GM19043 (cell line): Measurements from ENCODE around the gene ANXA4.

Experiments used
- ATAC-seq: cut with Tn5 transposase; IDR thresholded peaks from one replicate; pipeline ENCODE4 v1.9.1; 2021; ENCODE audit warnings: low read depth; ENCODE audit not compliant: unreplicated experiment

The ANXA4 gene

DNA sequence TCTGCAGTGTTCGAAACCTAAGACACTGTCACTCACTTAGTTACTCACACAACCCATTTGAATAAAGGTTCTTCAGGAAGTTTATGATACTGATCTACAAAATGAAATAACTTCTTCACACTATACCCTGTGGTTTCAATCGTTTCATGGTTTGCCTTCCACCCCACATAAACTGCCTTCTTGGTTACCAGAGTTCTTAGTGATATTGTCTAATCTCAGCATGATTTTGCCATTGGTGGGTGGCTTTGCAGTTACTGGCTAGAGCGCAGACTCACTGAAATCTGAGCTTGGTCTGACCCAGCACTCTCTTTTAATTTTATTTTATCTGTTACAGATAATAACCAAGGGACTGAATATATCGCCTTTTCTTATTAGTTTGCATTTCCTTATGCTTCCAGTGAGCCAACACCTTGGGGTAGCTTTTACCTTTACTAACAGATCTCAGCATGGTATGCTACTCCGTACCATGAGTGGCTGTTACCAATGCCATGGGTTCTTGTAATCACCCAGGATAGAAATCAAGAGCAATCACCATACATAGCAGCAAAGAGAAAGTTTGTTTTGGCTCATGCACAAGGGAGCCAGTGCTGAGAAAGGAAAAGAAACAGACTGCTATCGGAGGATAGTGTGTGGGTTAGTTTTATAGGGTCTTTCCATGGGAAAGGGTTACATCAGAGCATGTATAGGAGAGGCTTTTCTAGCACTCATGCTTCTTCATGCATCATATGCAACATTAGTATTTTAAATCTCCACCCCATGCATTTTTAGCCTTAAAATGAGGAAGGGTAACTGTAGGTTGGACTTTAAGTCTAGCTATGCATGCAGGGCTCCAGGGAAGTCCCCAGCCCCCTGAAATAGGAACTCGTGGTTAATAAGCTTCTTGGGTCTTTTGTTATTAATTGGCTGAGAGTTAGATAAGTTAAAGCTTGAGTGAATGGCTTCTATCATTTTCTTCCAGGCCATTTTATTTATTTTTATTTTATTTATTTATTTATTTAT is 33.3 kb downstream of the ANXA4 start:
- ATAC-seq: peak; percentile 45

DNA sequence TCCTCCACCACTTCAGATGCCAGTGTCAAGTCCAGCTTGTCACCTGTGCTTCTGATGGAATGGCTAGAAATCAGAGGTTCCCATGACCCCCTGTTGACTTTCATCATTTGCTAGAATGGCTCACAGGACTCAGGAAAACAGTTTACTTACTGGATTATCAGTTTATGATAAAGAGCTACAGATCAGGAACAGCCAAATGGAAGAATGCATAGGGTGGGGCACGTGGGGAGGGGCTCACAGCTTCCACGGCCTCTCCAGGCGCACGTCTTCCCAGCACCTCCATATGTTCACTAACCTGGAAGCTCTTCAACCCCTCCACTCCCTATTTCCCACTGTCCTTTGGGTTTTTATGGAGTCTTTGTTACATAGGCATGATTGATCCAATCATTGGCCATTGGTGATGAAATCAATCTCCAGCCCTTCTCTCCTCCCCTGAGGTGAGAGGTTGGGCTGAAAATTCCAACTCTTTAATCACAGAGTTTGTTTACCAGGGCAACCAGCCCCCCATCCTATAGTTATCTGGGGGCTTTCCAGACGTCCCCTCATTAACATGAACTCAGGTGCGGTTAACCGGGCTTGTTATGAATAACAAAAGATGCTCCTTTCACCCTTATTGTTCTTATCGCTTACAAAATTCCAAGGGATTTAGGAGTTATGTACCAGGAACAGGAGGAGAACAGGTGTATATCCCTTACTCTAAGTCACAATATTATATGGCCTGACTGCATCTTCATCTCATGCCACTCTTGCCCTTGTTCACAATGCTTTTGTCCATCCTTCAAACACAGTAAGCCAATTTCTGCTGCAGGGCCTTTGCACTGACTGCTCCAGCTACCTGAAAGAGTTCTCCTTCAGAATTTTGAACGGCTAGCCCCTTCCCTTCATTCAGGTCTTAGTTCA is 35.2 kb downstream of the ANXA4 start:
- no peak for ATAC-seq

DNA sequence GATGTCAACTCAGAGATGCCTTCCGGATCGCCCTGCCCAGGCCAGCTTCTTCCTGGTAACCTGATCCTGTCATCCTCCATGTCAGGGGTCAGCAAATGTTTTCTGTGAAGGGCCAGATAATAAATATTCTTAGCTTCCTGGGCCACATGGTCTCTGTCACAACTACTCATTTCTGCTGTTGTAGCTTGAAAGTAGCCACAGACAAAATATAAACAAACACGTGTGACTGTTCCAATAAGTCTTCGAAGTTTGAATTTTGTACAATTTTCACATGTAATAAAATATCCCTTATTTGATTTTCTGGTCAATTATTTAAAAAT is 35.8 kb downstream of the ANXA4 start:
- no peak for ATAC-seq

DNA sequence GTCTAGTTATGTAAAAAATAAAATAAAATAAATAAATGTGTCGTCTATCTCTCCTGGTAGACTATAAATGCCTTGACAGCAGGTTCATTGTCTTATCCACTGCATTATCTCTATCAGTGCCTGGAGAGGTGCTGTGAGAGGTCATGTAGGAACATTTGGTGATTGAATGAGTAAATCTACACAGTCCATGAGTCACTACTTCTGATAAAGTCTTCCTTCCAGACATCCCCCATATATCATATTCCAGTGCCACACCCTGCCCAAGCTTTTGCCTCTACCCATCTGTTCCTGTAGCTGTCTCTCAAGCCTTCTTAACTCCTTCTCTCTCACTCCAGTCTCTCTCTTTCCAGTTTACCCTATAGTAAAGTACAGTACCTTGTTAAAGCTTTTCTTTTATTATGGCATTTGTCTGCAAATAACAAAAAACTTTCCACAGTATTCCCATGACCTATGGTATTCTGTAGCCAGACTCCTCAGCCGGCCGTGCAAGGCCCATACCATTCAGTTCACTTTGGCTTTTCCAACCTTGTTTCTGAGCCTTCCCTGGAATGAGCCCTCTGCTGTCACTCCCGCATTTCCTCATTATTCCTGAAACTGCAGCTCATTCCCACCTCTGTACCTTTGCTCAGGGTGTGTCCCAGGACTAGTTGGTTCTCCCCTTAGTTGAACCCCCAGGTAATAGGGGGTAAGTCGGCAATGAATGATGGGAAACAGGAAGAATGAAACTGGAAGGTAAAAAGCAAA is 37.5 kb downstream of the ANXA4 start:
- ATAC-seq: no peak

DNA sequence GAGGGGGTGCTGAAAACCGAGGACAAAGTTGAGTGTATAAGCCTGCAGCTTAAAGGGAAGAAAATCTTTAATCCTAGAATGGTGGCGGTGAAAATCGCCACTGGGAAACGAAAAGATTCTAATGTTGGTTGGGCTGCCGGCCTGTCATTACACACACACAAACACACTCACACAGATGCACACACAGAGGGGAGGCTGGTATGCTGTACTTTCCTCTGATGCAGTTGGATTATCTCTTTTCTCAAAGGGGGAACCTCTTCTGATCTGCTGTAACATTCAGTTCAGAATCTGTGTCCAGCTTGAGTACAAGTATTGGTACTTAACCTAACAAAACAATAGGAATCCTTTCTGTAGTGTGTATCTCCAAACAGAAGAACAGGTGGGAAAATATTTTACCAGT is 39.0 kb downstream of the ANXA4 start:
- no peak for ATAC-seq

DNA sequence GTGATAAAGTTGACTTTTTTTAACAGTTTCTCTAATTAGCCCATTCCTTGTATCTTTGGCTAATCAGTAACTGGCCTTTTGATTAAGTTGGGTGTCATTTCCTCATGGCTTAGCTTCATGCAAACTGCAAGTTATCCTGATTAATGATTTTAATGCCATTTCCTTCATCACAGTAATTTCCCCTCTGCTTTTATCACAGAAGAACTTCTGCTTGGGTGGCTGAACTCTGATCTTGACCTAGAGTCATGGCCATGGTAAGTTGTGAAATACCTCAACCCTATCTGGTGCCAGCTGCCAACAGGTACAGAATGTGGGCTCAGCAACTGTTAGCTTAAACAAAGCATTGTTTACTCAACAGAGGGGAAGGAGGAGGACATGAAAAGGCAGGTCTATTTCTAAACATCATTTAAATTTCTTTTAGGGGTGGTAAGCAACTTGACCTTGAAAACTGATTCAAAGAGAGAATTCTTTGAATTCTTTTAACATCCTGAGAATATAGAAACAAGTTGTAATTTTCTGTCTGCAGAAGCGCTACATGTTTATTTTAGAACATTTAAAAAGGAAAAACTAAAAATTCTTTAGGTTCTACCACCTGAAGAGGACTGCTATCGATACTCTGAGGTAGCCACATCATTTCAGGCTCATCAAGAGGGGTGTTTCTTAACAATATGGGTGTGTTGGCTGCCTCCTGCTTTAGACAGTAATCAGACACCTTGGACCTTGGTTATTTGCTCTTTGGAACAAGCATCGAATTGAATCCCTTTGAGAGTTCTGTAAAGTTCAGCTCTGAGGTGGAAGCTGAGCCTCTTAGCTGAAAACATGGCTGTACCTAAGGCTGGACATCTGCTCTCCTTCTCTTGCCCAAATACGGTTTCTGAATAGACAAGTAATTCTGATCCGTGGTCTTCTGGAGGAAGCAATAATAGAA is 39.7 kb downstream of the ANXA4 start:
- ATAC-seq: no peak

DNA sequence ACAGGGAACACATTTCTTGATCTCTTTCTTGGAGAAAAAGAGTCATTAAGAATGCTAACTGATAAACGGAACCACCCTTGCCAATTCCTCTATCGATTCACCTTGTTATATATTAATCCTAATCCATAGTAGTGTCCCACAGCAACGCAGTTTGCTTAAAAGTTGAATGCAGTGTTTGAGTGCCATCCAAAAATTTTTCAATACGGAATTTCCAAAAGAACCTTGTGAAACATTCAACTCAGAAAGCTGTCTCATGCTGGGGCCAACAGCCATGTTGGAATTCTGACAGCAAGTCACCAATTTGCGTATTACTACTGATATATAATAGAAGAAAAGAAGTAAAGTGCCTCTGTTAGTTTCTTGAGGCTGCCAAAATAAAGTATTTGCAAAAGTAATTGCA is 42.3 kb downstream of the ANXA4 start:
- ATAC-seq: no peak

DNA sequence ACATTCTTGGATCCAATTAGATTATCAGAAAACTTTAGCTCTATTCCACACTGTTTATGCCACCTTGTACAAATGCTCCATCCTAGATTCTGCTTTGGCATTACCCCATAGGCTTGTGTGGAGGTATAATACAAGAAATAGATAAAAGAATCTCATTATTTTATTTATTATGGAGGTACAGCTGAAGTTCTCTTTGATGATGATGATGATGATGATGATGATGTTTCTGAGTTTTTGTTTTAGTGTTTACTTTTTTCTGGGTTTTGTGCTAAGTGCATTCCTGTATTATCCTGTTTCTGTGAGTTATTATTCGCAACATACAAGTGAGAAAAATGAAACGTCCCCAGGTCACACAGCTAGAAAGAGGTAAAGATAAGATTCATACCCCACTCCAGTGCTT is 43.4 kb downstream of the ANXA4 start:
- ATAC-seq: no peak

DNA sequence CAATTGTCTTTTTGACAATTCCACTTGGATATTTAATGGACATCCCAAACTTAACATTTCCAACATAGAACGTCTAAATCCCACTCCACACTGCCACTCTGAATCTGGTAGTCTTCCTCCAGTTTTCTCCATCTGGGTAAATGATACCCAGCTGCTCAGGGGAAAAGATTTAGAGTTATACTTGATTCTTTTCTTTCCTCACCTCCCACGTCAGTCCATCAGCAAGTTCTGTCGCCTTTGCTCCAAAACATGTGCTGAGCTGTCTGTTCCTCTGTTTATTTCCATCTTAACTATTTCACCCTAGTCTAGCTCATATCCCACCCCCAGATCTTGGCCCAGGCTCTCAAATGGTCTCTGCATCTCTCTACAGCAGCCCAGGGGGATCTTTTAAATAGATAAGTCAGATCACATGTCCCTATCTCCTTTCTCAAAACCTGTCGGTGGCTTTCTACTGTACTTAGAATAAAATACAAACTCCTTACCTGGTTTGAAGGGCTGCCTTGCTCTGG is 44.2 kb downstream of the ANXA4 start:
- ATAC-seq: no peak

DNA sequence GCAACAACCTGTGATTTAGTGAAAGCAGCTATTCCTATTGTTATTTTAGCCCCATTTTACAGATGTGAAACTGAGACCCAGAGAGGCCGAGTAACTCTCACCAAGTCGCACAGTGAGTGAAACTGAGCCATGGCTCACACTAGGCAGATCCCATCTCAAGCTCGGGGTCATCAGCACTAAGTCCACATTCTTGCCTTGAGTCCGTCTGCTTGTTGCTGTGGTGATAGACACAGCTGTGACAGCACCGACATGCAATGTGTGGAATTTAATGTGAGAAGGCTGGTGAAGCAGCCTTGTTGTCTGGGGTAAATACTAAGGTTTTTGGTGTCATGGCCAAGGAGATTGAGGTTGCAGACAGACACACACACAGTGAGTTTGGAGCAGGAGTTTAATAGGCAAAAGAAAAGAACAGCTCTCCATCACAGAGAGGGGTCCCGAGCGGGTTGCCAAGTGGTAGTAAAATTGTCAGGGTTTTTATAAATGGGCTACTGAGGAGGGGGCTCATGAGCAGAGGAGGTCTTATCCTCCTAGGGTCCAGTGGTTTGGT is 47.3 kb downstream of the ANXA4 start:
- ATAC-seq: no peak

DNA sequence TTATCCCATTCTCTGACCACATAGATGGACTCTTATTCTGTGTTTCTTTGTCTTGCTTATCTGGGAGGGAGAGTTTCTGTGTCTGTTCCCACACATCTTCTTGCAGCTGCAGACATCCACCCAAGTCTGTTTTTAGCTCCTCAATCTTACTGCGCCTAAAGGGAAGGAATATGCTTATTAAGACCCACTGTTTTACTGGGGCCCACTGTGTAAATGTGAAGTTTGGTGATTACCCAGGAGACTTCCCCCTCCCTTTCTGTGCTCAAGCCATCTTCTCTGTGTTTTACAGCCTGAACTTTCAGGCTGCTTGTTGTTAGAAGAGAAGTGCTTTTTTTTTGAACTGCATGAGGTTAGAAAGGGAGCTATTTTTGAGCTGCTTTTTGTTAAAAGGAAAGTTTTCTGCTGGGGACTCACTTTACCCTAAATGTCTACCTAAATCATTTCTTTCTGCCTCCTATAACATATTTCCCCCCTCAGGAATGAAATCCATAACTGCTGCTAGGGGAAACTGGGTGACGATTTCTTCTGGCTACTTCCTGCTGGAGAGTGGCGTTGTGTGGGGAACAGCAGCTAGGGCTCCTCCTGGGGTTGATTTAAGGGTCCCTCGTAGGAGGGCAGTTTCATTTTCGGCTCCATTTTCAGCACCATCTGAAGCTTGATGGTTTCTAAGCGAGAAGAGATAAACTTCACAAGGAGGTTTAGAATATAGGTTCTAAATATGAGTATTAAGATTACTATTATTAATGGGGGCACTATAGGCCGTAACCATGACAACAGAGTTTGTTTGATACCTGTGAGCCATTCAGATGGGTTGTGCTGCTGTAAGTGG is 48.1 kb downstream of the ANXA4 start:
- peak; percentile 36 for ATAC-seq

DNA sequence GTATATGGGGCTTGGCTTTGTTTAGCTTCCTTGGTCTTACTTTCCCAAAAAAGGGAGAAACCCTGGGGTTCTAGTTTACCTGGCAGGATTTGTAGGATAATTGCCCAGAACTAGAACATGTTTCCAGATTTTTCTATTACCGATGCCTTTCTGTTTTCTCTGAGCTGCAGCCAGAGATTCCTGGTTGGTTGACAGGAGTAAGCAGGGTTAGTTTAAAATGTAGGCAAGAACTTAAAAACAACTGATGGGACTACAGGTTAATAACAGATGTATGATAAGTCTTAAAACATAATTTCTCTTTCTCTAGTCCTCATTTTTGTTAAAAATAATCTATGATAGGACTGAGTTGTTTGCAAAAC is 48.6 kb downstream of the ANXA4 start:
- ATAC-seq: no peak

DNA sequence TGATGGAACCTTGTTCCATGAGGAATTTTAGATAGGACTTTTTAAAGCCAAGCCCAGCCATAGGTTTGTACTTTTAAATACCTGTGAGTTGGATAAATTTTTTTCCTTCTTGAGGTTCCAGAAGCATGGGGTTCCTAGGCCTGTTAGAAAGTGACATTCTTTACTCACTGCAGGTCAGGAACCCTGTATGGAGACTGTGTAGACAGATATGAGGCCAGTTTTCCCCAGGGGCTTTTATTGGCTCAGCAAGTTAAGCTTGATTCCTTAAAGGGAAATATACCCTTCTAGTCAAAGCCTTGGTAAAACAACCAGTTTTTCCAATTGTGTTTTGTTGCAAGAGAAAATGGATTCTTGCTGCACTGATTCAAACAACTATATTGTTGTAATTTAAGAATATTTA is 49.1 kb downstream of the ANXA4 start:
- ATAC-seq: no peak

DNA sequence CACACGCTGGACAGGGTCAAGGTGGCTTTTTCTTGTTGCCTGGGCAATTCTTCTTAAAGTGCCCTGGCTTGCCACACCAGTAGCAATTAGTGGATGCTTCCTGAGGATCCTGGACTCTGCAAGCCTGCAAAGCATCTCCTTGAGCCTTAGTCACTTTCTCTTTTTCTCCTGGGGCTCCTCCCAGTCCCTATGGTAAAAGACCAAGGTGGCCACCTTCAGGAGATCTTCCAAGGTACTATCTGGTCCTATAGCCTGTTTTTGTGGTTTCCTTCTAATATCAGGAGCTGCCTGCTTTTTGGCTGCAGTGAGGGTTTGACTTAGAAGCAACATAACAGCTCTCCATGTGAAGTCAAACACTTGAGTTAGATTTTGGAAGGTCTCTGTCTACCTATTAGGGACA is 54.2 kb downstream of the ANXA4 start:
- ATAC-seq: no peak

DNA sequence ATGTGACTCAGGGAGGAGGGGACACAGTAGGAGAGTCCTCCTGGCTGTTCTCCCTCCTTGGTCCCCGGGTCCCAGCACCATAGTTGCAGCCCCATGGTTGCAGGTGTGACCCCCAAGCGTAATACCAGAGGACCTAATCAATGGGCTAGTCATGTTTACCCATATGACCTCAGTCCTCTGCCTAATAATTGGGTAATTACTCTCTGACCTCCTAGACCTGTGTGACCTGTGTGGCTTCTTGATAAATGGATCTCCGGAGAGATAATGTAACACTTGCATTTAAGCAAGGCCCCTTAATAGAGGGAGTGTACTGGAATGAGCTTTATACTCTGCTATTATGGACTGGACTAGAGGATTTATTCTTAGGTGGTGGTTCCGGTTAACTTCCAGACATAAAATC is 55.3 kb downstream of the ANXA4 start:
- no peak for ATAC-seq

DNA sequence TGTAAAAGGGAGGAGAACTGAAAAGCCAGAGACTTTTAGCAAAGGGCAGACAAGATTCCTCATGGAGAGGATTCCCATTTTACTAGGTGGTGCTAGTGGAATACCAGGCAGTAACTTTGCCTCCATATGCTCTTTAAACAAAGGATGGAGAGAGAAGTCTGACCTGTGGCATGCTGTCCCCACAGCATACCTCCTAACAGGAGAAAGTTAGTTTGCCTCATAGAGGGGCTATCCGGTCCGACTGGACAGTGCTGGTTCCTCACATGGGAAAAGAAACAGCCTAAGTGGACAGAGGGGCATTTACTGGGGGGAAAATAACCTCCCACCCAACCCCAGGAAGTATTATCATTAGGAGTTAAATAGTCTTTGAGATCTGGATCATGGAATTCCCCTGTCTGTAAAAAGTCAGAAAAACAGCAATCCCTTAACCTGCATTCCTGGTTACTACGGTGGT is 55.9 kb downstream of the ANXA4 start:
- ATAC-seq: no peak

DNA sequence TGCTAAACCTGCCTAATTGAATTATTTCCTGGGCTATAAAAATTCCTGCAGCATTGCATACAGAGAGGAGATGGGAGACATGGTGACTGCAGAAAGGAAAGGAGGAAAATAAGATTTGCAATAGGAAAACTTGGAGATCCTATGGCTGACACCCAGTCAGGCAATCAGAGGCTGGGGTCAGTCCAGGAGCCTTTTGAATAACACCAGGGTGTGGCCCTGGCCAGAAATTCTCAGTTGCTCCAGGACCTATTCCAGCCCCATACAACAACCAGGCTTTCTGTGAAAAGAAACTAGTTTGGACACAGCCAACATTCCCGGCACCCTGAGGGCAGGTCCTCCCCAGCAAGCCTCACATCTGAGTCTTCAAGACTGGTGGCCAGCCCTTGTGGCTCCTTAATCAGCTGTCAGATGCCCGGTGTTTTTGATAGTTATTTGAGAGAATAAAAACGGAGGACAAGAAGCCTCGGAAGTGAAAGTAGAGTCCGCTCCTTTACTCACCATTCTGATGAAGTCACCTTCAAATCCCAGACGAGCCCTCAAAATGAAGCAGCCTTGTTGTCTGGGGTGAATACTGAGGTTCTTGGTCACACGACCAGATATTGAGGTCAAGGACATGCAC is 56.5 kb downstream of the ANXA4 start:
- ATAC-seq: peak; percentile 9

DNA sequence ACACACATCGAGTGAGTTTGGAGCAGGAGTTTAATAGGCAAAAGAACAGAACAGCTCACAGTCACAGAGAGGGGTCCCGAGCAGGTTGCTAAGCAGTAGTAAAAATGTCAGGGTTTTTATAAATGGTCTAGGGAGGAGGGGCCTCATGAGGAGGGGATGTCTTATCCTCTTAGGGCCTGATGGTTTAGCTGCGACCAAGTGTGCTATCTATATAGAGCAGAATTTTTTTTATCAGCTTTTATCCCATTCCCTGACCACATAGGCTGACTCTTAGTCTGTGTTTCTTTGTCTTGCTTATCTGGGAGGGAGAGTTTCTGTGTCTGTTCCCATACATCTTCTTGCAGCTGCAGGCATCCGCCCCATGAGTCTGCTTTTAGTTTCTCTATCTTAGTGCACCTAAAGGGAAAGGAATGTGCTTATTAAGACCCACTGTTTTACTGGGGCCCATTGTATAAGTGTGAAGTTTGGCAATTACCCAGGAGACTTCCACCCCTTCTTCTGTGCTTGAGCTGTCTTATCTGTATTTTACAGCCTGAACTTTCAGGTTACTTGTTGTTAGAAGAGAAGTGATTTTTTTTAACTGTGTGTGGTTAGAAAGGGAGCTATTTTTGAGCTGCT is 57.1 kb downstream of the ANXA4 start:
- ATAC-seq: peak; percentile 39
